Caco-2 (cell line): ENCODE data around the gene GNS. TPM values are rescaled to one million over a fixed set of nuclear protein-coding genes. Genes with fewer than 3 reads are reported as not detected.

Experiments used
- BruUV-seq: library from RNA; stranded (reverse); fragments of 400-500 nt; replicated peaks from 2 replicates; lab custom pipeline; 2021; lab: Mats Ljungman, UMichigan
- CTCF ChIA-PET: fragments of 300-600 bp; sonication (Branson Sonifier 250); formaldehyde crosslinking; loops from one replicate; lab custom pipeline; 2022; ENCODE audit warnings: antibody characterized with exemption; lab: Charles Lee
- POLR2A ChIA-PET: fragments of 300-600 bp; sonication (Branson Sonifier 250); formaldehyde crosslinking; loops from one replicate; lab custom pipeline; 2022; ENCODE audit warnings: antibody characterized with exemption; lab: Charles Lee
- DNase-seq, 2 experiments: peaks; one replicate each; pipeline versions ENCODE4 v3.0.0 to v3.0.0-alpha.2; 2020 to 2022
- H3K27me3 ChIP-seq: replicated peaks from 2 replicates; pipeline ENCODE4 v1.6.0; 2011; ENCODE audit warnings: low read length; ENCODE audit not compliant: control insufficient read depth, insufficient read depth
- H3K36me3 ChIP-seq: 2 replicates; pipeline ENCODE4 v1.5.1; 2011; ENCODE audit warnings: low read length; ENCODE audit not compliant: control insufficient read depth, insufficient read depth
- H3K4me1 ChIP-seq: fragments of 250-450 bp; sonication (Bioruptor Pico); 2 replicates; pipeline ENCODE4 v1.5.1; 2020; ENCODE audit warnings: mild to moderate bottlenecking
- H3K4me3 ChIP-seq: 2 replicates; pipeline ENCODE4 v1.5.1; 2011; ENCODE audit warnings: low read depth, mild to moderate bottlenecking, control low read depth, low read length
- H3K9me3 ChIP-seq: fragments of 250-450 bp; sonication (Bioruptor Pico); 2 replicates; pipeline ENCODE4 v1.5.1; 2020; ENCODE audit warnings: mild to moderate bottlenecking, moderate library complexity
- H3K27ac Mint-ChIP-seq: one replicate; pipeline ENCODE4 v1.8.0; 2022; ENCODE audit warnings: mixed read lengths; ENCODE audit not compliant: unreplicated experiment
- H3K27me3 Mint-ChIP-seq: one replicate; pipeline ENCODE4 v1.8.0; 2022; ENCODE audit warnings: mixed read lengths; ENCODE audit not compliant: insufficient read depth, unreplicated experiment
- H3K36me3 Mint-ChIP-seq: one replicate; pipeline ENCODE4 v1.8.0; 2022; ENCODE audit warnings: mild to moderate bottlenecking, mixed read lengths; ENCODE audit not compliant: insufficient read depth, unreplicated experiment
- H3K4me1 Mint-ChIP-seq: one replicate; pipeline ENCODE4 v1.8.0; 2022; ENCODE audit warnings: low read depth, mixed read lengths; ENCODE audit not compliant: unreplicated experiment
- H3K4me3 Mint-ChIP-seq: one replicate; pipeline ENCODE4 v1.8.0; 2022; ENCODE audit warnings: mild to moderate bottlenecking, moderate library complexity, mixed read lengths; ENCODE audit not compliant: unreplicated experiment
- H3K9me3 Mint-ChIP-seq: one replicate; pipeline ENCODE4 v1.8.0; 2022; ENCODE audit warnings: mixed read lengths; ENCODE audit not compliant: unreplicated experiment
- intact Hi-C: fragments of 100-400 bp; cut with micrococcal nuclease; formaldehyde crosslinking; loops from one replicate; pipeline ENCODE4 v1.10.0; 2022; ENCODE audit not compliant: unreplicated experiment
- total RNA-seq: library from RNA; stranded (reverse); gene quantifications from 2 replicates; pipeline ENCODE4 v1.2.3, GENCODE V29; 2022
- TF ChIP-seq, protein P1 (sequence below), 2 experiments: fragments of 200-600 bp in 1 of 2; IDR thresholded peaks; 1 replicate in 1 of 2; 2 replicates in 1 of 2; pipeline versions ENCODE4 v1.5.1 to v1.8.0; 2011 to 2022; ENCODE audit warnings: antibody characterized with exemption in 1 of 2, control low read depth in 1 of 2, inconsistent platforms in 1 of 2, low read depth in 1 of 2, low read length in 1 of 2, mild to moderate bottlenecking in 1 of 2, moderate library complexity in 1 of 2; ENCODE audit not compliant: insufficient read depth in 1 of 2, severe bottlenecking in 1 of 2, unreplicated experiment in 1 of 2

Gene GNS
- total RNA-seq, 1 experiment from 2014 or later, result 75.1 TPM

DNA sequence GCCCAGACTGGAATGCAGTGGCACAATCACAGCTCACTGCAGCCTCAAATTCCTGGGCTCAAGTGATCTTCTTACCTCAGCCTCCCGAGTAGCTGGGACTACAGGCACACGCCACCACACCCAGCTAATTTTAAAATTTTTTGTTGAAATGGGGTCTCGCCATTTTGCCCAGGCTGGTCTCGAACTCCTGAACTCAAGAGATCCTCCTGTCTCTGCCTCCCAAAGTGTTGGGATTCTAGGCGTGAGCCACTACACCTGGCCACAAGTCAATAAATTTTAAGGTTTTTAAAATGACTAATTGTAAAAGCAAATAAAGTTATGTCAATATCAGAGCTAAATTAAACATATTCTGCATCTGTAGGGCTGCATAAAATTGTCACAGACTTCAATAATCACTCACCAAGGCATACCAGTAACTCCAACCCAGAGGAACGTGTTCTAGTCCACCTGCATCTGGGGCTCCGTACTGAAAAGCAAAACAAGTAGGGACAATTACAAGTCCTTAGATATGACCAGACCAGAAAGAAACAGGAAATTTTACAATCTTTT is 13.9 kb downstream of the GNS start:
- H3K4me1 Mint-ChIP-seq, result peaks cover 11% of the 10 kb centered on the region
- no peak overlapping the region for H3K27ac Mint-ChIP-seq
- intact Hi-C loops, result no loop called here
- DNase-seq, result no peak
- CTCF ChIA-PET, result no interaction called here
- TF ChIP-seq, protein P1, sequence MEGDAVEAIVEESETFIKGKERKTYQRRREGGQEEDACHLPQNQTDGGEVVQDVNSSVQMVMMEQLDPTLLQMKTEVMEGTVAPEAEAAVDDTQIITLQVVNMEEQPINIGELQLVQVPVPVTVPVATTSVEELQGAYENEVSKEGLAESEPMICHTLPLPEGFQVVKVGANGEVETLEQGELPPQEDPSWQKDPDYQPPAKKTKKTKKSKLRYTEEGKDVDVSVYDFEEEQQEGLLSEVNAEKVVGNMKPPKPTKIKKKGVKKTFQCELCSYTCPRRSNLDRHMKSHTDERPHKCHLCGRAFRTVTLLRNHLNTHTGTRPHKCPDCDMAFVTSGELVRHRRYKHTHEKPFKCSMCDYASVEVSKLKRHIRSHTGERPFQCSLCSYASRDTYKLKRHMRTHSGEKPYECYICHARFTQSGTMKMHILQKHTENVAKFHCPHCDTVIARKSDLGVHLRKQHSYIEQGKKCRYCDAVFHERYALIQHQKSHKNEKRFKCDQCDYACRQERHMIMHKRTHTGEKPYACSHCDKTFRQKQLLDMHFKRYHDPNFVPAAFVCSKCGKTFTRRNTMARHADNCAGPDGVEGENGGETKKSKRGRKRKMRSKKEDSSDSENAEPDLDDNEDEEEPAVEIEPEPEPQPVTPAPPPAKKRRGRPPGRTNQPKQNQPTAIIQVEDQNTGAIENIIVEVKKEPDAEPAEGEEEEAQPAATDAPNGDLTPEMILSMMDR (IDR thresholded peaks at IDR 0.05; ENCODE audit: insufficient read depth in 1 of 2, low read depth in 1 of 2, low read length in 1 of 2, severe bottlenecking in 1 of 2, unreplicated experiment in 1 of 2), result no peak
- no TSS peak for BruUV-seq
- H3K9me3 ChIP-seq, result no peaks in the 10 kb centered on the region
- no peaks in the 10 kb centered on the region for H3K27me3 Mint-ChIP-seq
- peaks cover 21% of the 10 kb centered on the region for H3K4me1 ChIP-seq
- H3K27me3 ChIP-seq, result no peaks in the 10 kb centered on the region
- no peak overlapping the region for H3K4me3 Mint-ChIP-seq
- H3K9me3 Mint-ChIP-seq, result no peaks in the 10 kb centered on the region
- peaks cover 29% of the 10 kb centered on the region for H3K36me3 Mint-ChIP-seq
- POLR2A ChIA-PET, result interaction anchor here (0.7 kb wide), 1 partner anchor 1475 kb away, joined by 9 read pairs; no protein-coding TSS in a partner anchor
- H3K36me3 ChIP-seq, result peaks cover 2% of the 10 kb centered on the region; the same call in 1 of the 2 replicates
- no peak overlapping the region for H3K4me3 ChIP-seq

DNA sequence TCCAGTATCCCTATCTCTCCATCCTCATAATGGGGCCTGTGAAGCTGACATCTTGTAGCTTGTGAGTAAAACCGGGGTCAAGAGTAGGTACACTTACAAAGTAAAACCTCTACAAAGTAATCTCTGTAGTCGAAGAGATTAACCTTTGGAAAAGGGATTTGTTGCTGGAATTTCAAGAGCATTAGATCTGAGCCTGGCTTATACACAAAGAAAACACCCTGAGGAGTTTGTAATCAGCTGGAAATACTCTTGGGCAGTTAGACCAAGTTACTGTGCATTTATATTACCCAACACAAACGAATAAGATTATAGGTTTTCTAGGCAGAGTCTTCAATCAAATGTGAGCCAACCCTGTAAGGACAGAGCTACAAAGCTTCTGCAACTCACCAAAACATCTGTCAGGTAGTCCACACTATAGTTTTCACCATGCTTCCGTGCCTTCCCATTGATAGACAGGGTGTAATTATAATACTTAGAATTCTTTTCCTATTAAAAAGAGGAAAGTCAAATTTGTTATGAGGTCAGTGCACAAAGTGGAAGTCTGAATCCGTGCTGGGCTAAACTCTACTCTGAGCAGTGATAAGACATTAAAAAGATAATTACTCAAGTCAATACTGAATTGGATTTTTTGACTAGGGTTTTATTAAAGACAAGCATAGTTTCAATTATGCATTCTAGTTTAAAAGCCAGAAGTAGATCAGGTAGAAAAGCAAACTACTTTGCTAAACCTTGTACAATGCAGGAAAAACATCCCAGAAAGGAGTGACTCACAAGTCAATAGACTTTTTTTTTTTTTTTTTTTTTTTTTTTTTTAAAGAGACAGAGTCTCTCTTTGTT is 14.6 kb downstream of the GNS start:
- TF ChIP-seq, protein P1 (IDR thresholded peaks at IDR 0.05; ENCODE audit: insufficient read depth in 1 of 2, low read depth in 1 of 2, low read length in 1 of 2, severe bottlenecking in 1 of 2, unreplicated experiment in 1 of 2), result no peak
- Mint-ChIP-seq H3K4me1 (peaks cover 11% of the 10 kb centered on the region), H3K9me3 (no peaks in the 10 kb centered on the region), H3K27me3 (no peaks in the 10 kb centered on the region), H3K27ac (peak overlapping the region; percentile 35), H3K36me3 (peaks cover 33% of the 10 kb centered on the region), H3K4me3 (no peak overlapping the region)
- peaks cover 21% of the 10 kb centered on the region for H3K4me1 ChIP-seq
- no peaks in the 10 kb centered on the region for H3K9me3 ChIP-seq
- peaks cover 2% of the 10 kb centered on the region; the same call in 1 of the 2 replicates for H3K36me3 ChIP-seq
- ChIA-PET POLR2A (interaction anchor here (0.7 kb wide), 1 partner anchor 1475 kb away, joined by 9 read pairs; no protein-coding TSS in a partner anchor), CTCF (interaction anchor here (0.9 kb wide), 1 partner anchor 37 kb away, joined by 5 read pairs; no protein-coding TSS in a partner anchor)
- DNase-seq, result peak in 1 of 2 experiments; percentile 42
- BruUV-seq, result no TSS peak
- intact Hi-C loops, result loop anchor here (5.0 kb wide), 1 partner anchor 38 kb away; no protein-coding TSS in a partner anchor
- H3K4me3 ChIP-seq, result no peak overlapping the region
- no peaks in the 10 kb centered on the region for H3K27me3 ChIP-seq

DNA sequence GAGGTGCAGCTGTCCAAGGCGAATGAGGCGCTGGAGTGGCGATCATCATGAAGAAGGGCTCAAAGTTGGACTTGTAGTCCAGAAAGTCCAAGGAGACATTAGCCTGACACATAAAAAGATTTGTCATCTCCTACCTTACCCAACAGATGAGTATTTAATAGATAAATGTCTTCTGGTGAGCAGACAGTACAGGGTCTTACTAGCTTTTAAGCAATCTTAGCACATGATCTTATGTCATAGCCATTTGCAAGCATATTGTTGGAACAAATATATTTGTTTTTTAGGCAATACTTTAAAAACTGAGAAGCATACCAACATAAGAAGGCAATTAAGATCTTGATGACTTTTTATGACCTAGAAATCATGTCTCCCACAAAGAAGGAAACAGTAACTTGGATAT is 16.0 kb downstream of the GNS start:
- Histone ChIP-seq H3K9me3 (no peaks in the 10 kb centered on the region), H3K4me3 (no peak overlapping the region), H3K27me3 (no peaks in the 10 kb centered on the region), H3K4me1 (peaks cover 21% of the 10 kb centered on the region), H3K36me3 (peaks cover 2% of the 10 kb centered on the region; the same call in 1 of the 2 replicates)
- CTCF ChIA-PET, result no interaction called here
- BruUV-seq, result no TSS peak
- no peak overlapping the region for H3K4me3 Mint-ChIP-seq
- no peak overlapping the region for H3K27ac Mint-ChIP-seq
- POLR2A ChIA-PET, result no interaction called here
- no peak for DNase-seq
- H3K27me3 Mint-ChIP-seq, result no peaks in the 10 kb centered on the region
- no peaks in the 10 kb centered on the region for H3K9me3 Mint-ChIP-seq
- intact Hi-C loops, result loop anchor here (5.0 kb wide), 1 partner anchor 39 kb away; no protein-coding TSS in a partner anchor
- H3K36me3 Mint-ChIP-seq, result peaks cover 32% of the 10 kb centered on the region
- TF ChIP-seq, protein P1 (IDR thresholded peaks at IDR 0.05; ENCODE audit: insufficient read depth in 1 of 2, low read depth in 1 of 2, low read length in 1 of 2, severe bottlenecking in 1 of 2, unreplicated experiment in 1 of 2), result no peak
- H3K4me1 Mint-ChIP-seq, result peaks cover 11% of the 10 kb centered on the region
